OCI-LY1 (cell line): Measurements from ENCODE around the gene ZNF226.
"Not testable (repeated sequence)": the region's sequence is repeated elsewhere in the genome, so short reads cannot be mapped to it uniquely, and the experiment has no call there.

Experiments used
- H2AFZ ChIP-seq: fragments of 200-600 bp; sonication (generic), shearing (Covaris generic); 2 replicates; pipeline ENCODE4 v1.6.0; 2014; ENCODE audit warnings: antibody characterized with exemption, mild to moderate bottlenecking, low read length
- H3F3A ChIP-seq: fragments of 200-600 bp; sonication (generic), shearing (Covaris generic); 2 replicates; pipeline ENCODE4 v1.6.0; 2014; ENCODE audit warnings: mild to moderate bottlenecking, antibody characterized with exemption, low read length, moderate library complexity; ENCODE audit not compliant: insufficient read depth
- H3K27ac ChIP-seq: fragments of 200-600 bp; sonication (generic); 2 replicates; pipeline ENCODE4 v1.5.1; 2014; ENCODE audit warnings: low read length, mixed run types, mild to moderate bottlenecking, low read depth; ENCODE audit not compliant: poor library complexity, severe bottlenecking
- H3K27me3 ChIP-seq: fragments of 200-600 bp; sonication (generic); 2 replicates; pipeline ENCODE4 v1.6.0; 2014; ENCODE audit warnings: antibody characterized with exemption, mild to moderate bottlenecking, low read length, moderate library complexity; ENCODE audit not compliant: insufficient read depth
- H3K36me3 ChIP-seq: fragments of 200-600 bp; sonication (generic); 2 replicates; pipeline ENCODE4 v1.6.1; 2014; ENCODE audit warnings: mild to moderate bottlenecking, antibody characterized with exemption, low read length, moderate library complexity, mixed read lengths; ENCODE audit not compliant: insufficient read depth
- H3K4me1 ChIP-seq: fragments of 200-600 bp; sonication (generic); 2 replicates; pipeline ENCODE4 v1.5.1; 2014; ENCODE audit warnings: mild to moderate bottlenecking, low read length, moderate library complexity; ENCODE audit not compliant: insufficient read depth, severe bottlenecking
- H3K4me2 ChIP-seq: fragments of 200-600 bp; sonication (generic), shearing (Covaris generic); 2 replicates; pipeline ENCODE4 v1.6.1; 2014; ENCODE audit warnings: low read length
- H3K4me3 ChIP-seq: fragments of 200-600 bp; sonication (generic); 2 replicates; pipeline ENCODE4 v1.5.1; 2014; ENCODE audit warnings: low read length, low read depth, mild to moderate bottlenecking, mixed read lengths; ENCODE audit not compliant: poor library complexity, severe bottlenecking
- H3K79me2 ChIP-seq: fragments of 200-600 bp; shearing (Covaris generic); 2 replicates; pipeline ENCODE4 v1.6.1; 2016; ENCODE audit warnings: mixed run types, low read length, mixed read lengths; ENCODE audit not compliant: insufficient read depth
- H3K9ac ChIP-seq: fragments of 200-600 bp; sonication (generic), shearing (Covaris generic); 2 replicates; pipeline ENCODE4 v1.6.1; 2014; ENCODE audit warnings: mild to moderate bottlenecking, low read length, mixed read lengths
- H3K9me2 ChIP-seq: fragments of 200-600 bp; sonication (generic), shearing (Covaris generic); 2 replicates; pipeline ENCODE4 v1.6.1; 2014; ENCODE audit warnings: low read depth, mild to moderate bottlenecking, low read length, mixed read lengths
- H3K9me3 ChIP-seq: fragments of 200-600 bp; shearing (Covaris generic); 2 replicates; pipeline ENCODE4 v1.6.1; 2014; ENCODE audit warnings: low read length, mixed read lengths
- H4K20me1 ChIP-seq: fragments of 200-600 bp; sonication (generic), shearing (Covaris generic); 2 replicates; pipeline ENCODE4 v1.6.0; 2016; ENCODE audit warnings: mild to moderate bottlenecking, low read length; ENCODE audit not compliant: insufficient read depth
- CTCF ChIP-seq: fragments of 200-600 bp; sonication (generic), shearing (Covaris generic); IDR thresholded peaks from 2 replicates; pipeline ENCODE4 v1.5.1; 2017; ENCODE audit warnings: mild to moderate bottlenecking, antibody characterized with exemption, low read length, moderate library complexity, mixed read lengths
- EZH2 ChIP-seq: fragments of 200-600 bp; sonication (generic), shearing (Covaris generic); IDR thresholded peaks from 2 replicates; pipeline ENCODE4 v1.8.0; 2017; ENCODE audit warnings: borderline replicate concordance, mixed run types, mild to moderate bottlenecking, antibody characterized with exemption, low read length, moderate library complexity, mixed read lengths

The ZNF226 gene

GRCh38 chr19:44202470-44202869 lies 37.6 kb downstream of the ZNF226 start:
- Histone ChIP-seq H3K9me3 (peaks cover 8% of the 10 kb centered on the region), H3K27ac (no peak overlapping the region), H3K79me2 (no peaks in the 10 kb centered on the region), H3K9ac (no peak overlapping the region), H3K36me3 (no peaks in the 10 kb centered on the region), H3K9me2 (no peaks in the 10 kb centered on the region), H3F3A (no peaks in the 10 kb centered on the region), H4K20me1 (no peaks in the 10 kb centered on the region), H3K4me3 (no peak overlapping the region), H3K4me2 (no peak overlapping the region), H2AFZ (no peak overlapping the region), H3K4me1 (peaks cover 4% of the 10 kb centered on the region), H3K27me3 (no peaks in the 10 kb centered on the region)
- TF ChIP-seq EZH2 (no peak), CTCF (no peak)

- Histone ChIP-seq H3K9me3 (peaks cover 8% of the 10 kb centered on the region), H3K27me3 (no peaks in the 10 kb centered on the region), H3K79me2 (no peaks in the 10 kb centered on the region), H3K27ac (no peak overlapping the region), H2AFZ (no peak overlapping the region), H3F3A (no peaks in the 10 kb centered on the region), H4K20me1 (no peaks in the 10 kb centered on the region), H3K36me3 (no peaks in the 10 kb centered on the region), H3K4me1 (peaks cover 9% of the 10 kb centered on the region), H3K4me2 (no peak overlapping the region), H3K9me2 (no peaks in the 10 kb centered on the region), H3K9ac (no peak overlapping the region), H3K4me3 (no peak overlapping the region)
- no peak for TF ChIP-seq EZH2
- TF ChIP-seq CTCF, result no peak
Observed at GRCh38 chr19:44202974-44203373, 38.1 kb downstream of the ZNF226 start.

- H3K4me3 ChIP-seq, H4K20me1 ChIP-seq, H3K27ac ChIP-seq, H3K79me2 ChIP-seq, H2AFZ ChIP-seq, H3K4me2 ChIP-seq, H3K27me3 ChIP-seq, H3K9ac ChIP-seq, H3F3A ChIP-seq, H3K9me2 ChIP-seq, H3K36me3 ChIP-seq: not testable (repeated sequence)
- peaks cover 17% of the 10 kb centered on the region for H3K4me1 ChIP-seq
- peaks cover 10% of the 10 kb centered on the region for H3K9me3 ChIP-seq
Observed at GRCh38 chr19:44203877-44204276, 39.0 kb downstream of the ZNF226 start.

- no peak overlapping the region for H2AFZ ChIP-seq
- TF ChIP-seq EZH2, result no peak
- TF ChIP-seq CTCF, result no peak
Observed at GRCh38 chr19:44204772-44205171, 39.9 kb downstream of the ZNF226 start.

More at GRCh38 chr19:44204772-44205171, 39.9 kb downstream of the ZNF226 start:
- Histone ChIP-seq H3F3A (no peaks in the 10 kb centered on the region), H3K9me2 (no peaks in the 10 kb centered on the region), H3K79me2 (no peaks in the 10 kb centered on the region), H4K20me1 (no peaks in the 10 kb centered on the region), H3K4me1 (peaks cover 17% of the 10 kb centered on the region), H3K27ac (no peak overlapping the region), H3K36me3 (no peaks in the 10 kb centered on the region), H3K27me3 (no peaks in the 10 kb centered on the region), H3K9ac (no peak overlapping the region), H3K4me2 (no peak overlapping the region), H3K4me3 (no peak overlapping the region), H3K9me3 (peaks cover 10% of the 10 kb centered on the region)
